ENCODE measurements around the gene ITLN2.
"Not testable (repeated sequence)": the region's sequence is repeated elsewhere in the genome, so short reads cannot be mapped to it uniquely, and the experiment has no call there.

The ITLN2 gene
- long read RNA-seq, donor 1: 0 reads
- long read RNA-seq, donor 2: 0 reads
- long read RNA-seq, donor 3: 0 reads
- long read RNA-seq, donor 4: 0 reads
- long read RNA-seq, donor 5: 0 reads
- long read RNA-seq, donor 6: 0 reads
- long read RNA-seq, donor 7: 0 reads
- long read RNA-seq, donor 8: 0 reads

- no peak for DNase-seq
These were observed at the start of gene ITLN2 for GRCh38 chr1:160954158-160955104. Gene ITLN2 (minus strand): TSS chr1:160954809. CDS start chr1:160954741, 68 bp downstream.

- DNase-seq: no peak
These were observed 46.9 kb upstream of the ITLN2 start for GRCh38 chr1:161001525-161001924.

GRCh38 chr1:161000736-161001480, 46.3 kb upstream of the ITLN2 start:
- no peak for DNase-seq

- DNase-seq: no peak
These were observed 44.8 kb upstream of the ITLN2 start for GRCh38 chr1:160999376-160999775.

GRCh38 chr1:160997323-160998038, 42.9 kb upstream of the ITLN2 start:
- DNase-seq: no peak

GRCh38 chr1:160996178-160996577, 41.6 kb upstream of the ITLN2 start:
- no peak for DNase-seq

- no peak for DNase-seq
These were observed 39.1 kb upstream of the ITLN2 start for GRCh38 chr1:160993544-160994193.

- not testable (repeated sequence) for DNase-seq
These were observed 37.4 kb upstream of the ITLN2 start for GRCh38 chr1:160992036-160992435.

GRCh38 chr1:160987359-160988050, 32.9 kb upstream of the ITLN2 start:
- DNase-seq: no peak

GRCh38 chr1:160985723-160986122, 31.1 kb upstream of the ITLN2 start:
- no peak for DNase-seq

GRCh38 chr1:160981584-160982411, 27.2 kb upstream of the ITLN2 start:
- DNase-seq: peak; percentile 55

GRCh38 chr1:160979286-160979685, 24.7 kb upstream of the ITLN2 start:
- no peak for DNase-seq

GRCh38 chr1:160978510-160978927, 23.9 kb upstream of the ITLN2 start:
- no peak for DNase-seq

GRCh38 chr1:160975026-160975425, 20.4 kb upstream of the ITLN2 start:
- DNase-seq: no peak

GRCh38 chr1:160973491-160973890, 18.9 kb upstream of the ITLN2 start:
- DNase-seq: no peak

- DNase-seq: no peak
These were observed 18.3 kb upstream of the ITLN2 start for GRCh38 chr1:160972939-160973338.

GRCh38 chr1:160971618-160972056, 17.0 kb upstream of the ITLN2 start:
- DNase-seq: no peak

- DNase-seq: no peak
These were observed 8.9 kb upstream of the ITLN2 start for GRCh38 chr1:160963521-160963920.

- DNase-seq: no peak
These were observed 6.8 kb upstream of the ITLN2 start for GRCh38 chr1:160961419-160961818.

- DNase-seq: no peak
These were observed 2.4 kb upstream of the ITLN2 start for GRCh38 chr1:160956966-160957365.

All from right kidney (tissue), 9 donors.